Bronchial epithelial cell (primary cell): Measurements from ENCODE around the gene SNRPA1. TPM values are rescaled to one million over a fixed set of nuclear protein-coding genes. Genes with fewer than 3 reads are reported as not detected.

Experiments used
- DNase-seq: peaks from one replicate; pipeline ENCODE4 v3.0.0-alpha.2; 2010; ENCODE audit warnings: low read depth
- FAIRE-seq: peaks from 2 replicates; lab custom pipeline; 2011; peaks lifted over from hg19 to GRCh38; lab: Jason Lieb, UNC
- H3K27me3 ChIP-seq: 2 replicates; pipeline ENCODE4 v1.5.1; 2011; ENCODE audit warnings: low read length; ENCODE audit not compliant: control insufficient read depth, insufficient read depth
- H3K36me3 ChIP-seq: 2 replicates; pipeline ENCODE4 v1.5.1; 2011; ENCODE audit warnings: low read length; ENCODE audit not compliant: control insufficient read depth, insufficient read depth
- H3K4me3 ChIP-seq: 2 replicates; pipeline ENCODE4 v1.5.1; 2011; ENCODE audit warnings: mild to moderate bottlenecking, low read depth, low read length, control low read depth
- total RNA-seq: library from RNA; depleted of rRNA; stranded (reverse); fragments of >200 nt; gene quantifications from 2 replicates; pipeline ENCODE4 v1.2.1, GENCODE V29; 2014
- TF ChIP-seq, protein P1 (sequence below): IDR thresholded peaks from 2 replicates; pipeline ENCODE4 v1.5.1; 2011; ENCODE audit warnings: mild to moderate bottlenecking, moderate library complexity, low read length, control low read depth, inconsistent platforms; ENCODE audit not compliant: insufficient read depth, severe bottlenecking

SNRPA1 gene
- total RNA-seq, 1 donor from 2014 or later: 21.6 TPM

DNA sequence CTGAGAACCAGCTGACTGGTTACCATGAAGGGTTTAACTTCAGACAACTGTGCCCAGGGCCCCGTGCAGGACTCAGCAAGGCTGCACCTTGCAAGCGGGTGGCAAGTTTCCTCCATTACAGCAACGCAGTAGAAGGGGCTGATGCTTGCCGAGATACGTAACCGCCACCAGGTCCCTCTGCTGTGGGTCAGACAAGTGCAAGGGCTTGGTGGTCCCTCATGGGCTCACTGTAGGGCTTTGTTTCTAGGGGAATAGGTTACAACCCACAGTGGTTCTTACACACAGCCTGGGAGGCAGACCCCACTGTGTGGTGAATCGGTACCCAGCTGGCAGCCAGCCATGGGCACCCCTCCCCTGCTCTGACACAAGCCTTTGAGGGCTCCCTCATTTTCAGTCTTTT is 15.5 kb upstream of the SNRPA1 start:
- TF ChIP-seq, protein P1, sequence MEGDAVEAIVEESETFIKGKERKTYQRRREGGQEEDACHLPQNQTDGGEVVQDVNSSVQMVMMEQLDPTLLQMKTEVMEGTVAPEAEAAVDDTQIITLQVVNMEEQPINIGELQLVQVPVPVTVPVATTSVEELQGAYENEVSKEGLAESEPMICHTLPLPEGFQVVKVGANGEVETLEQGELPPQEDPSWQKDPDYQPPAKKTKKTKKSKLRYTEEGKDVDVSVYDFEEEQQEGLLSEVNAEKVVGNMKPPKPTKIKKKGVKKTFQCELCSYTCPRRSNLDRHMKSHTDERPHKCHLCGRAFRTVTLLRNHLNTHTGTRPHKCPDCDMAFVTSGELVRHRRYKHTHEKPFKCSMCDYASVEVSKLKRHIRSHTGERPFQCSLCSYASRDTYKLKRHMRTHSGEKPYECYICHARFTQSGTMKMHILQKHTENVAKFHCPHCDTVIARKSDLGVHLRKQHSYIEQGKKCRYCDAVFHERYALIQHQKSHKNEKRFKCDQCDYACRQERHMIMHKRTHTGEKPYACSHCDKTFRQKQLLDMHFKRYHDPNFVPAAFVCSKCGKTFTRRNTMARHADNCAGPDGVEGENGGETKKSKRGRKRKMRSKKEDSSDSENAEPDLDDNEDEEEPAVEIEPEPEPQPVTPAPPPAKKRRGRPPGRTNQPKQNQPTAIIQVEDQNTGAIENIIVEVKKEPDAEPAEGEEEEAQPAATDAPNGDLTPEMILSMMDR: no peak
- DNase-seq (no peak), FAIRE-seq (no peak)

DNA sequence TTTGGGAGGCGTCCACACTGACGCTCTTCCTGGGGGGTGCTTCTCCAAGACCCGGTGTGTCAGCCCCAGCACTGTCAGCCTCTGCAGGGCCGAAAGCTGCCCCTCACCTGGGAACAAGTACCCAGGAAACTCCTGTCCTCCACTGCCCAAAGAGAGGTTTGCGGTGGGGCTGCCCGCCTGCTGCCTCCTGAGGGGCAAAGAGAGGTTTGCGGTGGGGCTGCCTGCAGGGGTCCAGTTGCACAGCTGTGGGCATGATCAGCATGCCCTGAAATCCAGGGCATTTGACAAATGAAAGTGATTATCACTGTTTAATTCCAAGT is 15.1 kb upstream of the SNRPA1 start:
- Histone ChIP-seq H3K27me3 (no peaks in the 10 kb centered on the region), H3K4me3 (no peak overlapping the region), H3K36me3 (no peaks in the 10 kb centered on the region)
- FAIRE-seq (no peak), DNase-seq (no peak)
- TF ChIP-seq, protein P1: no peak

More for the DNA sequence above, 15.5 kb upstream of the SNRPA1 start:
- no peaks in the 10 kb centered on the region for H3K36me3 ChIP-seq
- no peak overlapping the region for H3K4me3 ChIP-seq
- no peaks in the 10 kb centered on the region for H3K27me3 ChIP-seq

DNA sequence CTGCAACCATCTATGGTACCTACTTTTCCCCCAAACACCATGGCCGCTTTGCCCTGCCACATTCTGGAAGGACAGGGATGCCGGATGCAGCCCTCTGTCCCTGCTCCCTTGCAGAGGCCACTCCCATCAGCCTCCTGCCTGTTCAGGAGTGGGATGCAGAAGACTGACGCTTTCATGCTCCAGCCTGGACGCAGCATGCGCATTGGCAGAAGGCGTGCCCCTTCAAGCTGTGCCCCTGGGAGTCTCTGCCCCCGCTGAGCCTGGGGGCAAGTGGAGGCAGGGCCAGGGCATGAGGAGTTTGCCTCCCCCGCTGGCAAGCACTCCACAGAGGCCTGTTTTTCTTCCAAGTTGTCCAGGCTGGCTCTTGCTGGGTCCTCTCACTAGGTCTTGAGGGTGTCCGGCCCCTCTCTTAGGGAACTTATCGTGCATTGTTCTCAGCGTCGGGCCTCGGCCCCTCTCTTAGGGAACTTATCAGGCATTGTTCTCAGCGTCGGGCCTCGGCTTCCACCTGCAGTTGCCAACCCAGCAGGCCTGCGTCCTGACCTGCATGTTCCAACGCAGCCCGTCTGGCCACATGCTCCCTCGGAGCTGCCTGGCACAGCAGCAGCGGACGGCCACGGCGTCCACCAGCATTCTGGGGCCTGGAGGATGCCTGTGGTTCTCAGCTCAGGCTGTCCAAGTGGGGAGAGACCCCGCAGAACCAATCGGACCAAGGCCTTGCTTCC is 14.6 kb upstream of the SNRPA1 start:
- DNase-seq (no peak), FAIRE-seq (no peak)
- Histone ChIP-seq H3K27me3 (no peaks in the 10 kb centered on the region), H3K36me3 (no peaks in the 10 kb centered on the region), H3K4me3 (no peak overlapping the region)
- TF ChIP-seq, protein P1: no peak

DNA sequence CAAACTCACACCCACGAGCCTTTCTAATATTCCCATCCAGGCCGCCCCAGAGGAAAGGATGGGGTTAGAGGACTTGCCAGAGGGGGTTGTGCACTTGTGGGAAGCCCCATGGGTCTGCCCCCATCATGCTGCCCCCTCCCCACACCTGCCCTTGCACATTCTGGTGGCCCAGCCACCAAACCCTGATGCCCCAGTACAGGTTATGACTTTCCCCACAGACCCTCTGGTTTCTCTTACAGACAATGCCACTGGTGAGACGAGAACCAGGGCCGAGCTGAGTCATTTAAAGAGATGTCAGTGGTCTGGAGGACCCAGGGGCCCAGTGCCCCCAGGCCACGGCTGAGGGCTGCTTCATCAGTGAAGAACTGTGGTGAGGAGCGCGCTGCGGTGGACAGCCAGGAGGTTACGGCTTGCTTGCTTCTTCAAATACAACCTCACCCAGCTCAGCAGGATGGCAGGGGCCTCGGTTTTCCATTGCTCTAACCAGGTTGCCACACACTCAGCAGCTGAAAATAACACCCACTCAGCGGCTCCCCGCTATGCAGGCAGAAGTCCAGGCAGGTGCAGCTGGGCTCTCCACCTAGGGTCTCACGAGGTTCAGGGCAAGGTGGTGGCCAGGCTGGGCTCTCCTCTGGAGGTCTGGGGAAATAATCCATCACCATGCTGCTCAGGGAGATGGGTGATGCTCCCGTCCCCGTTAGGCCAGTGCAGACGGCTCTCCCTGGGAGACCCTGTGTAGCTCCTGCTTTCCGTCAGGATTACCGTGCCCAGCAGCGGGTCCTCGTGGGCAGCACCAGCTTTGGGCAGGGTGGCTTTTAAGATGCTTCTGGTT is 13.8 kb upstream of the SNRPA1 start:
- no peak for DNase-seq
- Histone ChIP-seq H3K27me3 (no peaks in the 10 kb centered on the region), H3K4me3 (no peak overlapping the region), H3K36me3 (no peaks in the 10 kb centered on the region)
- TF ChIP-seq, protein P1: no peak
- no peak for FAIRE-seq

DNA sequence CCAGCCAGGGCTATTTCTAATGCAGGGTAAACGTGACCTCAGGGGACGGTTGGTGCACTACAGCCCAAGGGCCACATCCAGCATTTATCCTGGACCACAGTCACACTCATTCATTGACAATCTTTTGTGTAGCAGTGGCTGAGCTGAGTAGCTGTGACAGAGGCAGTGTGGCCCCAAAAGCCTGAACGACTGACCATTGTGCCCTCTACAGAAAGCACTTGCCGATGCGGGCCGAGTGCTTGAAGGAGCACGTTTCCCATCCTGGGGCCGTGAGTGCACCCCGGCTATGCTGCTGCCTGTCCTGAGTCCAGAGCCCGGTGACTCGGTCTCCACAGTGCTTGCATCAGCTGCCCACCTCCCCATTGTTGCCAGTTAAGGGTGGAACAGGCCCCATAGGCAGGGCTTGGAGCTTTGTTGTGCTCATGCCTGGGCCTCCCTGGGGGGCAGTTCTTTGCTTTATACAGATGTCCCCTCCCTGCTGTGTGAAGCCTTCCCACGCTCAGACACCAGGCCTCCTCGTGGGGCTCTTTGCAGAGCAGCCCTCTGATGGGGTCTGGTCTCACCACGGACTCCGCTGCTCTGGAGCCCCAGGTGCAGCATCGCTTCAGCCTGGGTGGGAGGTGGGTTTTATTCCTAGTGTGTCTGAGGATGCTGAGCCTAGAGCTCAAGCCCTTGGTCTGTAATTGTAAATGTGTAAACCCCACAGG is 13.0 kb upstream of the SNRPA1 start:
- Histone ChIP-seq H3K4me3 (no peak overlapping the region), H3K36me3 (no peaks in the 10 kb centered on the region), H3K27me3 (no peaks in the 10 kb centered on the region)
- DNase-seq: no peak
- no peak for FAIRE-seq
- TF ChIP-seq, protein P1: no peak
